Skeletal muscle tissue (tissue), 4 donors: ENCODE measurements around the gene KIFC1. TPM values are rescaled to one million over a fixed set of nuclear protein-coding genes. Genes with fewer than 3 reads are reported as not detected.

Experiments used
- H3K27ac ChIP-seq: one replicate; pipeline ENCODE4 v1.7.0; 2013; ENCODE audit warnings: mild to moderate bottlenecking, low read depth, low read length, inconsistent platforms
- H3K27me3 ChIP-seq, 3 donors: one replicate each; pipeline ENCODE4 v1.7.0; 2013; ENCODE audit warnings: low read length in 3 of 3; ENCODE audit not compliant: control insufficient read depth in 3 of 3, insufficient read depth in 3 of 3
- H3K36me3 ChIP-seq, 3 donors: one replicate each; pipeline ENCODE4 v1.7.0; 2013; ENCODE audit warnings: low read length in 3 of 3; ENCODE audit not compliant: control insufficient read depth in 3 of 3, insufficient read depth in 3 of 3
- H3K4me1 ChIP-seq, 3 donors: one replicate each; pipeline ENCODE4 v1.7.0; 2013; ENCODE audit warnings: low read length in 3 of 3, mild to moderate bottlenecking in 3 of 3; ENCODE audit not compliant: control insufficient read depth in 3 of 3, insufficient read depth in 3 of 3
- H3K4me3 ChIP-seq, 3 donors: one replicate each; pipeline ENCODE4 v1.7.0; 2013; ENCODE audit warnings: low read length in 3 of 3
- H3K9ac ChIP-seq, 3 donors: one replicate each; pipeline ENCODE4 v1.7.0; 2013; ENCODE audit warnings: low read length in 3 of 3, mild to moderate bottlenecking in 3 of 3, moderate library complexity in 2 of 3, low read depth in 1 of 3
- H3K9me3 ChIP-seq, 3 donors: one replicate each; pipeline ENCODE4 v1.7.0; 2013; ENCODE audit warnings: low read length in 3 of 3; ENCODE audit not compliant: control insufficient read depth in 3 of 3
- total RNA-seq: library from RNA; depleted of rRNA; stranded (reverse); fragments of >200 nt; gene quantifications from one replicate; pipeline ENCODE4 v1.2.3, GENCODE V29; 2014
- donor health status: Osteomylitis.

KIFC1 gene
- total RNA-seq, 1 donor from 2014 or later: 12.0 TPM

- peaks cover 7 to 24% (median 8%) of the 10 kb centered on the region in 3 donors for H3K36me3 ChIP-seq
Observed at GRCh38 chr6:33441457-33441856, 49.8 kb downstream of the KIFC1 start.

GRCh38 chr6:33442283-33442682 lies 50.7 kb downstream of the KIFC1 start:
- Histone ChIP-seq H3K36me3 (peaks cover 3 to 20% (median 8%) of the 10 kb centered on the region in 3 donors), H3K27me3 (no peaks in the 10 kb centered on the region), H3K4me1 (no peaks in the 10 kb centered on the region), H3K9me3 (no peaks in the 10 kb centered on the region), H3K27ac (no peak overlapping the region), H3K4me3 (no peak overlapping the region), H3K9ac (no peak overlapping the region)

More at GRCh38 chr6:33441457-33441856, 49.8 kb downstream of the KIFC1 start:
- Histone ChIP-seq H3K27ac (no peak overlapping the region), H3K9me3 (no peaks in the 10 kb centered on the region), H3K27me3 (no peaks in the 10 kb centered on the region), H3K4me1 (no peaks in the 10 kb centered on the region), H3K9ac (no peak overlapping the region), H3K4me3 (no peak overlapping the region)

- no peak overlapping the region for H3K9ac ChIP-seq
- no peaks in the 10 kb centered on the region for H3K27me3 ChIP-seq
- H3K9me3 ChIP-seq: no peaks in the 10 kb centered on the region
- no peak overlapping the region for H3K27ac ChIP-seq
- H3K4me1 ChIP-seq: no peaks in the 10 kb centered on the region
- no peak overlapping the region for H3K4me3 ChIP-seq
- H3K36me3 ChIP-seq: peaks cover 3 to 15% (median 14%) of the 10 kb centered on the region in 3 donors
Observed at GRCh38 chr6:33443025-33443424, 51.4 kb downstream of the KIFC1 start.

- H3K4me3 ChIP-seq: no peak overlapping the region
- H3K27me3 ChIP-seq: no peaks in the 10 kb centered on the region
- H3K9ac ChIP-seq: no peak overlapping the region
- H3K27ac ChIP-seq: no peak overlapping the region
- H3K9me3 ChIP-seq: no peaks in the 10 kb centered on the region
- peaks cover 3 to 12% (median 7%) of the 10 kb centered on the region in 3 donors for H3K36me3 ChIP-seq
- no peaks in the 10 kb centered on the region for H3K4me1 ChIP-seq
Observed at GRCh38 chr6:33443619-33444504, 52.2 kb downstream of the KIFC1 start.

GRCh38 chr6:33445119-33445603 lies 53.5 kb downstream of the KIFC1 start:
- Histone ChIP-seq H3K36me3 (peaks cover 3 to 12% (median 7%) of the 10 kb centered on the region in 3 donors), H3K4me1 (no peaks in the 10 kb centered on the region)

GRCh38 chr6:33446356-33446755 lies 54.7 kb downstream of the KIFC1 start:
- H3K4me1 ChIP-seq: no peaks in the 10 kb centered on the region
- no peak overlapping the region for H3K4me3 ChIP-seq
- no peaks in the 10 kb centered on the region for H3K27me3 ChIP-seq
- no peaks in the 10 kb centered on the region for H3K9me3 ChIP-seq
- H3K36me3 ChIP-seq: peaks cover 2 to 12% (median 3%) of the 10 kb centered on the region in 3 donors
- H3K27ac ChIP-seq: no peak overlapping the region
- H3K9ac ChIP-seq: no peak overlapping the region

More at GRCh38 chr6:33445119-33445603, 53.5 kb downstream of the KIFC1 start:
- H3K27me3 ChIP-seq: no peaks in the 10 kb centered on the region
- no peak overlapping the region for H3K9ac ChIP-seq
- H3K4me3 ChIP-seq: no peak overlapping the region
- no peaks in the 10 kb centered on the region for H3K9me3 ChIP-seq
- H3K27ac ChIP-seq: no peak overlapping the region

GRCh38 chr6:33450434-33450833 lies 58.8 kb downstream of the KIFC1 start:
- peaks cover under 1 to 11% (median 2%) of the 10 kb centered on the region in 3 donors for H3K36me3 ChIP-seq
- H3K27me3 ChIP-seq: no peaks in the 10 kb centered on the region
- peaks cover 11 to 13% (median 12%) of the 10 kb centered on the region in 3 donors for H3K4me1 ChIP-seq
- H3K9ac ChIP-seq: no peak overlapping the region
- no peak overlapping the region for H3K27ac ChIP-seq
- H3K9me3 ChIP-seq: no peaks in the 10 kb centered on the region
- no peak overlapping the region for H3K4me3 ChIP-seq

GRCh38 chr6:33451606-33452005 lies 60.0 kb downstream of the KIFC1 start:
- Histone ChIP-seq H3K4me1 (peaks cover 11 to 19% (median 12%) of the 10 kb centered on the region in 3 donors), H3K4me3 (no peak overlapping the region), H3K9me3 (no peaks in the 10 kb centered on the region), H3K9ac (no peak overlapping the region), H3K36me3 (peaks cover 10 to 17% (median 13%) of the 10 kb centered on the region in 3 donors), H3K27ac (no peak overlapping the region), H3K27me3 (no peaks in the 10 kb centered on the region)

- Histone ChIP-seq H3K4me3 (no peak overlapping the region), H3K27me3 (no peaks in the 10 kb centered on the region), H3K27ac (no peak overlapping the region), H3K36me3 (peaks cover 10 to 20% (median 15%) of the 10 kb centered on the region in 3 donors), H3K4me1 (peaks cover 11 to 19% (median 12%) of the 10 kb centered on the region in 3 donors), H3K9me3 (no peaks in the 10 kb centered on the region), H3K9ac (no peak overlapping the region)
Observed at GRCh38 chr6:33452496-33452895, 60.9 kb downstream of the KIFC1 start.

GRCh38 chr6:33453393-33454008 lies 61.9 kb downstream of the KIFC1 start:
- peak overlapping the region; percentile 92 to 94 (median 93) for H3K9ac ChIP-seq
- peak overlapping the region; percentile 92 to 96 (median 93) for H3K4me3 ChIP-seq
- no peaks in the 10 kb centered on the region for H3K27me3 ChIP-seq
- peaks cover 10 to 20% (median 10%) of the 10 kb centered on the region in 3 donors for H3K36me3 ChIP-seq
- peak overlapping the region; percentile 50 for H3K27ac ChIP-seq
- no peaks in the 10 kb centered on the region for H3K9me3 ChIP-seq
- H3K4me1 ChIP-seq: peaks cover 11 to 19% (median 12%) of the 10 kb centered on the region in 3 donors
